NCI-H1092 (cell line): Measurements from ENCODE around the gene TTC28.
"Not testable (repeated sequence)": the region's sequence is repeated elsewhere in the genome, so short reads cannot be mapped to it uniquely, and the experiment has no call there.

Experiments used
- DNase-seq: peaks from one replicate; lab custom pipeline; 2025; lab: John Stamatoyannopoulos, UW

TTC28 gene

GRCh38 chr22:28102151-28102812, 577.4 kb downstream of the TTC28 start:
- no peak for DNase-seq

GRCh38 chr22:28097627-28098026, 582.0 kb downstream of the TTC28 start:
- no peak for DNase-seq

- no peak for DNase-seq
Measured at GRCh38 chr22:28096161-28096560, 583.5 kb downstream of the TTC28 start.

- DNase-seq: no peak
Measured at GRCh38 chr22:28095316-28096095, 584.1 kb downstream of the TTC28 start.

- DNase-seq: no peak
Measured at GRCh38 chr22:28094771-28095170, 584.9 kb downstream of the TTC28 start.

GRCh38 chr22:28093711-28094110, 585.9 kb downstream of the TTC28 start:
- no peak for DNase-seq

- DNase-seq: no peak
Measured at GRCh38 chr22:28091486-28091885, 588.2 kb downstream of the TTC28 start.

- DNase-seq: not testable (repeated sequence)
Measured at GRCh38 chr22:28089541-28089940, 590.1 kb downstream of the TTC28 start.

GRCh38 chr22:28077166-28077565, 602.5 kb downstream of the TTC28 start:
- no peak for DNase-seq

GRCh38 chr22:28075358-28075981, 604.2 kb downstream of the TTC28 start:
- no peak for DNase-seq

- no peak for DNase-seq
Measured at GRCh38 chr22:28074526-28074925, 605.1 kb downstream of the TTC28 start.

GRCh38 chr22:28072066-28072465, 607.6 kb downstream of the TTC28 start:
- no peak for DNase-seq

- no peak for DNase-seq
Measured at GRCh38 chr22:28068826-28069225, 610.8 kb downstream of the TTC28 start.

- no peak for DNase-seq
Measured at GRCh38 chr22:28064920-28065319, 614.7 kb downstream of the TTC28 start.

- DNase-seq: no peak
Measured at GRCh38 chr22:28063656-28064055, 616.0 kb downstream of the TTC28 start.

- not testable (repeated sequence) for DNase-seq
Measured at GRCh38 chr22:28060594-28060993, 619.0 kb downstream of the TTC28 start.

GRCh38 chr22:28058036-28058435, 621.6 kb downstream of the TTC28 start:
- DNase-seq: no peak

- no peak for DNase-seq
Measured at GRCh38 chr22:28054819-28055208, 624.8 kb downstream of the TTC28 start.

- DNase-seq: no peak
Measured at GRCh38 chr22:28053896-28054818, 625.5 kb downstream of the TTC28 start.

GRCh38 chr22:28052825-28053269, 626.8 kb downstream of the TTC28 start:
- peak; percentile 54 for DNase-seq

GRCh38 chr22:28051787-28052356, 627.8 kb downstream of the TTC28 start:
- peak; percentile 34 for DNase-seq
